Right lobe of liver (tissue), 6 donors: ENCODE results near the gene CTTN. TPM values are rescaled to one million over a fixed set of nuclear protein-coding genes. Genes with fewer than 3 reads are reported as not detected.

Source experiments
- ATAC-seq, 4 donors: fragments of 200-7000 bp; cut with Tn5 transposase; one replicate each; pipeline ENCODE4 v1.9.1; 2020; ENCODE audit warnings: mild to moderate bottlenecking in 4 of 4, moderate library complexity in 4 of 4
- DNase-seq, 3 donors: peaks; one replicate each; pipeline ENCODE4 v3.0.0-alpha.2; 2020
- H3K27ac ChIP-seq, 3 donors: fragments of 200-600 bp; one replicate each; pipeline ENCODE4 v1.8.0; 2022
- H3K27me3 ChIP-seq, 2 donors: fragments of 200-600 bp; one replicate each; pipeline ENCODE4 v1.8.0; 2022
- H3K36me3 ChIP-seq, 4 donors: fragments of 200-600 bp; sonication (generic) in 1 of 4; one replicate each; pipeline versions ENCODE4 v1.5.1 to v1.8.0; 2017 to 2022; ENCODE audit warnings: control low read depth in 1 of 4
- H3K4me1 ChIP-seq, 4 donors: fragments of 200-600 bp; sonication (generic) in 1 of 4; one replicate each; pipeline versions ENCODE4 v1.5.1 to v1.8.0; 2017 to 2022; ENCODE audit warnings: control low read depth in 1 of 4
- H3K4me3 ChIP-seq, 3 donors: fragments of 200-600 bp; one replicate each; pipeline ENCODE4 v1.8.0; 2022
- H3K9me3 ChIP-seq, 4 donors: fragments of 200-600 bp; sonication (generic) in 1 of 4; one replicate each; pipeline versions ENCODE4 v1.5.1 to v1.8.0; 2017 to 2022; ENCODE audit warnings: control low read depth in 1 of 4
- POLR2A ChIP-seq: fragments of 450-650 bp; IDR thresholded peaks from one replicate; pipeline ENCODE4 v1.6.1; 2017; ENCODE audit warnings: antibody characterized with exemption, mild to moderate bottlenecking
- WGBS: methylation state at CpG from one replicate; pipeline ENCODE4 v1.1.6; 2018; ENCODE audit warnings: low coverage, low lambda C conversion rate; ENCODE audit not compliant: insufficient coverage; ENCODE audit errors: missing lambda C conversion rate; 5-methylcytosine and 5-hydroxymethylcytosine counted together
- intact Hi-C, 2 donors: fragments of 100-400 bp; cut with DNase I; formaldehyde crosslinking; loops; one replicate each; pipeline versions ENCODE4 v1.11.2 to v1.14.1; 2022
- long read RNA-seq: library from polyadenylated mRNA; unstranded; transcript quantifications from one replicate; pipeline ENCODE4 v2.0.0, GENCODE V29; 2019
- total RNA-seq, 6 experiments: library from RNA; depleted of rRNA in 2 of 6; stranded (reverse); fragments of >200 nt in 2 of 6; fragmentation: NEBNext Ultra II Directional in 3 of 6; extraction: Animal tissue kit (Norgen Biotek cat#: 25700) in 3 of 6; gene quantifications; one replicate each; pipeline versions ENCODE4 v1.1.0 to v1.2.4, GENCODE V29; 2016 to 2023
- TF ChIP-seq, protein P1 (sequence below), 4 donors: fragments of 200-600 bp in 3 of 4; fragments of 450-650 bp in 1 of 4; IDR thresholded peaks; one replicate each; pipeline versions ENCODE4 v1.5.1 to v1.8.0; 2016 to 2022; ENCODE audit warnings: antibody characterized with exemption in 4 of 4, mild to moderate bottlenecking in 2 of 4
- donor health status: DM: no; HTN: yes; CAD: no.
- donor health status: DM: no; HTN: no; CAD: no.
- donor health status: DM: no; HTN: no; CAD: no.
- donor health status: DM: no; HTN: yes; CAD: no.
- donor health status: DM: no; HTN: yes; CAD: no.

Gene CTTN
- 10 to 100 TPM; 63.6 to 90.8 (median 78.5) TPM for total RNA-seq
- long read RNA-seq, partial matches to known transcripts = 2 of 30 reads
- long read RNA-seq, other reads (novel, unspliced or antisense) = 22 of 30 reads

DNA sequence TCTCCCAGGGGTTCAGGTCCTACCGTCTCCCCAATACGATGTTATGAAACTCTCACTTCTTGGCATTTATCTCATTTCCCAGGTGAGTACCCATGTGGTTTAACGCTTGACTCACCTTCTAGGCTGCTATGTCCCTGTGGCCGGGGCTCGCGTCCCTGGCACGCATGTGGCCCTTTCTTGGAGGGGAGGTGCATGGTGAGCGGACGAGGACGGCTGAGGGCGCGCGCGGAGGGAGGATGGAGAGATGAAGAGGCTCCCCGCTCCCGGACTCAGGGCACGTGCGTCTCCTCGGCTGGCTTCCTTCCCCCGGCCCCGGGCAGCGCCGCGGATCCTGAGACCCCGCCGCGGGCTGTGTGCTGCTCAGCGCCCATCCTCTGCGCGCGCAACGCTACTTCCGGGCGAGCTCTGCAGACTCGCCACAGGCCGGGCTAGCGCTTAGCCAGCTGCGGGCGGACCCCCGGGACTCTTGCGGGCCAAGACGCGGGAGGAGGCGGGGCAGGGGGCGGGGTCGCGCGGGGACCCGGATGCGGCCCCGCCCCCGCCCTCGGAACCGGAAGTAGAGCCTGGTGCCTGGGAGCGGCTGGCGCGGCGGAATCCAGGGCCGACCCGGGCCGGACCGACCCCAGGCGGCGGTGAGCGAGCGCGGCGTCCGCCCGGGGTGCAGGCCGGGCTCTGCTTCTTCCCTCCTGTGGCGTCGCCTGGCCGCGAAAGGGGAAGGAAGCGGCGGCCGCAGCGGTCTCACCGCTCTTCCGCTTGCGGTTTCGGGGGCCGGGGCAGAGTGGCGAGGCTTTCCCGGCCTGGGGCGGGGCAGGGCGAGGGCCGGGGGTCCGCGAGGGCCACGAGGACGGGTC is at the start of gene CTTN:
Gene CTTN (plus strand): TSS at position 547 of the 851 bp plus-strand sequence. CDS start 8,769 bp downstream, outside the sequence.
- peak within 1 kb of the TSS; percentile 71 to 82 (median 73) for H3K4me3 ChIP-seq
- H3K9me3 ChIP-seq = no peaks in the 10 kb centered on the region
- H3K27me3 ChIP-seq = no peaks in the 10 kb centered on the region
- WGBS = 0% methylated on average over 9 of the region's 93 CpGs
- peak; percentile 83 to 86 (median 84) for DNase-seq
- intact Hi-C loops = no loop called here
- peak within 1 kb of the TSS in 2 of 3 donors; percentile 51 to 73 for H3K27ac ChIP-seq
- no peaks in the 10 kb centered on the region for H3K36me3 ChIP-seq
- ATAC-seq = peak; percentile 87 to 94 (median 91)
- H3K4me1 ChIP-seq = peaks cover 0 to 20% (median 0%) of the 10 kb centered on the region in 4 donors
- TF ChIP-seq, protein P1, sequence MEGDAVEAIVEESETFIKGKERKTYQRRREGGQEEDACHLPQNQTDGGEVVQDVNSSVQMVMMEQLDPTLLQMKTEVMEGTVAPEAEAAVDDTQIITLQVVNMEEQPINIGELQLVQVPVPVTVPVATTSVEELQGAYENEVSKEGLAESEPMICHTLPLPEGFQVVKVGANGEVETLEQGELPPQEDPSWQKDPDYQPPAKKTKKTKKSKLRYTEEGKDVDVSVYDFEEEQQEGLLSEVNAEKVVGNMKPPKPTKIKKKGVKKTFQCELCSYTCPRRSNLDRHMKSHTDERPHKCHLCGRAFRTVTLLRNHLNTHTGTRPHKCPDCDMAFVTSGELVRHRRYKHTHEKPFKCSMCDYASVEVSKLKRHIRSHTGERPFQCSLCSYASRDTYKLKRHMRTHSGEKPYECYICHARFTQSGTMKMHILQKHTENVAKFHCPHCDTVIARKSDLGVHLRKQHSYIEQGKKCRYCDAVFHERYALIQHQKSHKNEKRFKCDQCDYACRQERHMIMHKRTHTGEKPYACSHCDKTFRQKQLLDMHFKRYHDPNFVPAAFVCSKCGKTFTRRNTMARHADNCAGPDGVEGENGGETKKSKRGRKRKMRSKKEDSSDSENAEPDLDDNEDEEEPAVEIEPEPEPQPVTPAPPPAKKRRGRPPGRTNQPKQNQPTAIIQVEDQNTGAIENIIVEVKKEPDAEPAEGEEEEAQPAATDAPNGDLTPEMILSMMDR (IDR thresholded peaks at IDR 0.05) = no peak
- peak; percentile 47 for TF ChIP-seq POLR2A

DNA sequence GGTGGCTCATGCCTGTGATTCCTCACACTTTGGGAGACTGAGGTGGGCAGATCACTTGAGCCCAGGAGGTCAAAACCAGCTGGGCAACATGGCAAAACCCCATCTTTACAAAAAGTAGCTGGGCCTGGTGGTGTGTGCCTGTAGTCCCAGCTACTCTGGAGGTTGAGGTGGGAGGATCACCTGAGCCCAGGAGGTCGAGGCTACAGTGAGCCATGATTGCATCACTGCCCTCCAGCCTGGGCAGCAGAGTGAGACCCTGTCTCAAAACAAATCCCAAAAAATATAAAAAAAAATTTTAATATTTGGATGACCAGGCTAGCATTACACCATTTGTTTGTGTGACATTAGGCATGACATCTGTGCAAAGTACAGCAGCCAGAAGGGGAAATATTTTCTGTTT is 49.7 kb upstream of the CTTN start:
- DNase-seq (no peak), ATAC-seq (no peak)
- no peaks in the 10 kb centered on the region for H3K27me3 ChIP-seq
- H3K9me3 ChIP-seq = no peaks in the 10 kb centered on the region
- H3K4me3 ChIP-seq = no peak overlapping the region
- no peak overlapping the region for H3K27ac ChIP-seq
- intact Hi-C loops = no loop called here
- no peaks in the 10 kb centered on the region for H3K4me1 ChIP-seq
- no peak for TF ChIP-seq POLR2A
- TF ChIP-seq, protein P1 (IDR thresholded peaks at IDR 0.05) = no peak
- WGBS = 100% methylated on average over 1 of the region's 1 CpG
- peaks cover 0 to 48% (median 18%) of the 10 kb centered on the region in 4 donors for H3K36me3 ChIP-seq

DNA sequence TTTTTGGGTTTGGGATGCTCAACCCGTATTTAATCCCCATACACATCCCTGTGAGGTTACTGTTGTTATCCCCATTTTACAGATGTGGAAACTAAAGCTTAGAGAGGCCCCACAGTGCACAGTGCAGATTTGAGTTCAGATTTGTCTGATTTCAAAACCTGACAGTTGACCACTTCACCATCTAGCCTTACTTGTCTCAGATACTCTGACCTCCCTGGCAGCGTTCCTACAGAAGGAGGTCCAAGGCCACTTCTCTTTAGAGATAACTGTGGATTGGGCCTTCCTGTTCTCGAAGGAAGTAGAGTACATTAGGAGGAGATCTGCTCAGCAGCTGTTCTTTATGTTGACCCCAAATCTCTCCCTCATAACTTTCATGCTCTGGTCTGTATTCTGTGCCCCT is 46.7 kb upstream of the CTTN start:
- DNase-seq (no peak), ATAC-seq (peak in 2 of 4 donors; percentile 64)
- Histone ChIP-seq H3K9me3 (no peaks in the 10 kb centered on the region), H3K36me3 (peaks cover 0 to 56% (median 18%) of the 10 kb centered on the region in 4 donors), H3K27ac (no peak overlapping the region), H3K27me3 (no peaks in the 10 kb centered on the region), H3K4me3 (no peak overlapping the region), H3K4me1 (no peaks in the 10 kb centered on the region)
- WGBS = 81% methylated on average over 3 of the region's 3 CpGs
- intact Hi-C loops = no loop called here
- TF ChIP-seq POLR2A = no peak
- TF ChIP-seq, protein P1 (IDR thresholded peaks at IDR 0.05) = no peak

DNA sequence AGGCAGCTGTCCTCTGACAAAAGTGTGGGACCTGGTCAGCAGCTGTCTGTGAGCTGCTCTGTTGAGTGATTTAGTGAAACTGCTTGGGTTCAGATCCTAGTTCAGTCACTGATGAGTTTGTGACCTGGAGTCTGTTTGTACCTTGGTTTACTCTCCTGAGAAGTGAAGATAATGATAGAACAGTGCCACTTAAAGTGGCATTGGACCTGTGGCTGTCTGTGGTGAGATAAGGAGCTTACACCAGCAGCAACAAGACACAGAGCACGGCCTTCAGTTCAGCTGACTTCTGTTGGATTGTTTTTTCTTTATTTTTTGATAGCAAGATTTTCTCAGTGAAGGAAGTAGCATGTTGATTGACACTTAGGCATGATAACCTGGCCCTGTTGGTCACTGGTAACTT is 46.2 kb upstream of the CTTN start:
- WGBS = 80% methylated on average over 1 of the region's 1 CpG
- H3K36me3 ChIP-seq = peaks cover 0 to 61% (median 20%) of the 10 kb centered on the region in 4 donors
- ATAC-seq = no peak
- no peaks in the 10 kb centered on the region for H3K4me1 ChIP-seq
- H3K9me3 ChIP-seq = no peaks in the 10 kb centered on the region
- H3K27ac ChIP-seq = no peak overlapping the region
- no peak for DNase-seq
- no peaks in the 10 kb centered on the region for H3K27me3 ChIP-seq
- intact Hi-C loops = no loop called here
- no peak overlapping the region for H3K4me3 ChIP-seq
- TF ChIP-seq, protein P1 (IDR thresholded peaks at IDR 0.05) = no peak
- no peak for TF ChIP-seq POLR2A
